ENCODE results near the gene RAI1.
A peak's percentile ranks its signal among the peaks of the same experiment; 100 is the strongest.

DNA sequence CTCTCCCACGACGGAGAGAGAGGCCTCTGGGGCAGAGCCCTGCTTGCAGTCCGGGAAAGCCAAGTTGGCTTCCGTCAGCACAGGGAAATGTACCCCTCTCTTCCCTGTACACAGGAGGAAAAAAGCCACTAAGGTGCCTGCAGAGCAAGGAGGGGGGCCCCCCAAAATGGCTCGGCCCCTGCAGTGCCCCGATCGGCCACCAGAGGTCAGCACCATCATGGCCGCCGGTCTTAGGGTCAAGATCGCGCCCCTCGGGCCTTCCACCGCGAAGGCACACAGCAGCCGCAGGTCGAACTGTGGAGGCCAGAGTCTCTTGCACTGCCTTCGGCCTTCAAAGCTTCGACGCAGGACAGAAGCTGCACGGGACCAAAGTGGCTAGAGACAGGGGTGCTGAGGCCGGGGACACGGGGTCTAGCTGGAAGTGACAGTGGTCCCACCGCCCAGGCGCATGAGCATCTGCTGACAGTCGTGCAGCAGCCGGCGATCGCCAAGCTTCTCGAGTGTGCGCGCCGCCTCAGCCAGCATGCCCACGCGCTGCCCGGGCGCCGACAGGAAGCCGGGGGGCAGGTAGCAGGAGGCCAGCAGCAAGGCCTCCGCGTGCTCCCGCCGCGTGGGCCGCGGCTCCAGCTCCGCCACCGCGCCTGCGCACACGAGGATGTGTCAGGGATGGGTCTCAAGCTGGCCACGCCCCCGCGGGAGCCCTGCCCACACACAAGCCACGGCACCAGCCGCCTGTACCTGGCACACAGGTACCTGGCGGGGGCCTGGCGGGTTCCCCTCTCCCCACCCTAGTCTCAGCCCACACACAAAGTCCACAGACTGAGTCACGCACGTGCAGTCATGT is 131.2 kb downstream of the RAI1 start:
- TF ChIP-seq, protein P1, sequence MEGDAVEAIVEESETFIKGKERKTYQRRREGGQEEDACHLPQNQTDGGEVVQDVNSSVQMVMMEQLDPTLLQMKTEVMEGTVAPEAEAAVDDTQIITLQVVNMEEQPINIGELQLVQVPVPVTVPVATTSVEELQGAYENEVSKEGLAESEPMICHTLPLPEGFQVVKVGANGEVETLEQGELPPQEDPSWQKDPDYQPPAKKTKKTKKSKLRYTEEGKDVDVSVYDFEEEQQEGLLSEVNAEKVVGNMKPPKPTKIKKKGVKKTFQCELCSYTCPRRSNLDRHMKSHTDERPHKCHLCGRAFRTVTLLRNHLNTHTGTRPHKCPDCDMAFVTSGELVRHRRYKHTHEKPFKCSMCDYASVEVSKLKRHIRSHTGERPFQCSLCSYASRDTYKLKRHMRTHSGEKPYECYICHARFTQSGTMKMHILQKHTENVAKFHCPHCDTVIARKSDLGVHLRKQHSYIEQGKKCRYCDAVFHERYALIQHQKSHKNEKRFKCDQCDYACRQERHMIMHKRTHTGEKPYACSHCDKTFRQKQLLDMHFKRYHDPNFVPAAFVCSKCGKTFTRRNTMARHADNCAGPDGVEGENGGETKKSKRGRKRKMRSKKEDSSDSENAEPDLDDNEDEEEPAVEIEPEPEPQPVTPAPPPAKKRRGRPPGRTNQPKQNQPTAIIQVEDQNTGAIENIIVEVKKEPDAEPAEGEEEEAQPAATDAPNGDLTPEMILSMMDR (IDR thresholded peaks at IDR 0.05): peak; percentile 99 to 100 (median 100)
- TF ChIP-seq POLR2A (IDR thresholded peaks at IDR 0.05) (no peak), POLR2AphosphoS5 (IDR thresholded peaks at IDR 0.05) (peak in 3 of 4 donors; percentile 13 to 41 (median 23))

Measured in sigmoid colon (tissue), 4 donors.